HL-60 (cell line): Measurements from ENCODE around the gene PBXIP1.

Experiments used
- DNase-seq, 2 experiments: peaks; one replicate each; pipeline ENCODE4 v3.0.0-alpha.2; 2010 to 2020; ENCODE audit warnings: low read depth in 1 of 2, low spot score in 1 of 2
- H3K27ac ChIP-seq: fragments of 250-450 bp; sonication (Bioruptor Pico); replicated peaks from 2 replicates; pipeline ENCODE4 v1.5.1; 2020; ENCODE audit warnings: mild to moderate bottlenecking, moderate library complexity
- H3K27me3 ChIP-seq: fragments of 250-450 bp; sonication (Bioruptor Pico); 2 replicates; pipeline ENCODE4 v1.5.1; 2021; ENCODE audit warnings: mild to moderate bottlenecking, moderate library complexity; ENCODE audit not compliant: insufficient read depth, poor library complexity, severe bottlenecking
- H3K4me3 ChIP-seq: replicated peaks from 2 replicates; pipeline ENCODE4 v1.5.1; 2011; ENCODE audit warnings: mild to moderate bottlenecking, control low read depth, low read length; ENCODE audit not compliant: insufficient read depth
- CTCF ChIP-seq: IDR thresholded peaks from one replicate; pipeline ENCODE4 v1.5.1; 2011; ENCODE audit warnings: low read length, control low read depth, inconsistent platforms; ENCODE audit not compliant: insufficient read depth
- GABPA ChIP-seq: IDR thresholded peaks from 2 replicates; pipeline ENCODE4 v1.6.1; 2012; ENCODE audit warnings: low read depth
- POLR2AphosphoS5 ChIP-seq: IDR thresholded peaks from 2 replicates; pipeline ENCODE4 v1.6.1; 2012; ENCODE audit warnings: low read depth
- SPI1 ChIP-seq: IDR thresholded peaks from 2 replicates; pipeline ENCODE4 v1.6.1; 2012; ENCODE audit warnings: low read depth, mild to moderate bottlenecking, borderline replicate concordance
- TF ChIP-seq, protein P1 (sequence below): IDR thresholded peaks from 2 replicates; pipeline ENCODE4 v1.6.1; 2012; ENCODE audit warnings: low read depth; ENCODE audit not compliant: insufficient replicate concordance

The PBXIP1 gene

GRCh38 chr1:154952664-154953063, 3.2 kb downstream of the PBXIP1 start:
- TF ChIP-seq, protein P1, sequence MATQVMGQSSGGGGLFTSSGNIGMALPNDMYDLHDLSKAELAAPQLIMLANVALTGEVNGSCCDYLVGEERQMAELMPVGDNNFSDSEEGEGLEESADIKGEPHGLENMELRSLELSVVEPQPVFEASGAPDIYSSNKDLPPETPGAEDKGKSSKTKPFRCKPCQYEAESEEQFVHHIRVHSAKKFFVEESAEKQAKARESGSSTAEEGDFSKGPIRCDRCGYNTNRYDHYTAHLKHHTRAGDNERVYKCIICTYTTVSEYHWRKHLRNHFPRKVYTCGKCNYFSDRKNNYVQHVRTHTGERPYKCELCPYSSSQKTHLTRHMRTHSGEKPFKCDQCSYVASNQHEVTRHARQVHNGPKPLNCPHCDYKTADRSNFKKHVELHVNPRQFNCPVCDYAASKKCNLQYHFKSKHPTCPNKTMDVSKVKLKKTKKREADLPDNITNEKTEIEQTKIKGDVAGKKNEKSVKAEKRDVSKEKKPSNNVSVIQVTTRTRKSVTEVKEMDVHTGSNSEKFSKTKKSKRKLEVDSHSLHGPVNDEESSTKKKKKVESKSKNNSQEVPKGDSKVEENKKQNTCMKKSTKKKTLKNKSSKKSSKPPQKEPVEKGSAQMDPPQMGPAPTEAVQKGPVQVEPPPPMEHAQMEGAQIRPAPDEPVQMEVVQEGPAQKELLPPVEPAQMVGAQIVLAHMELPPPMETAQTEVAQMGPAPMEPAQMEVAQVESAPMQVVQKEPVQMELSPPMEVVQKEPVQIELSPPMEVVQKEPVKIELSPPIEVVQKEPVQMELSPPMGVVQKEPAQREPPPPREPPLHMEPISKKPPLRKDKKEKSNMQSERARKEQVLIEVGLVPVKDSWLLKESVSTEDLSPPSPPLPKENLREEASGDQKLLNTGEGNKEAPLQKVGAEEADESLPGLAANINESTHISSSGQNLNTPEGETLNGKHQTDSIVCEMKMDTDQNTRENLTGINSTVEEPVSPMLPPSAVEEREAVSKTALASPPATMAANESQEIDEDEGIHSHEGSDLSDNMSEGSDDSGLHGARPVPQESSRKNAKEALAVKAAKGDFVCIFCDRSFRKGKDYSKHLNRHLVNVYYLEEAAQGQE, result no peak
- Histone ChIP-seq H3K27ac (no peak overlapping the region), H3K27me3 (no peaks in the 10 kb centered on the region), H3K4me3 (no peak overlapping the region)
- no peak for DNase-seq

- DNase-seq, result no peak
- Histone ChIP-seq H3K27ac (no peak overlapping the region), H3K27me3 (no peaks in the 10 kb centered on the region), H3K4me3 (no peak overlapping the region)
- no peak for TF ChIP-seq GABPA
- no peak for TF ChIP-seq SPI1
- no peak for TF ChIP-seq POLR2AphosphoS5
- TF ChIP-seq, protein P1, result no peak
- no peak for TF ChIP-seq CTCF
Measured at GRCh38 chr1:154951901-154952657, 3.8 kb downstream of the PBXIP1 start.

DNA sequence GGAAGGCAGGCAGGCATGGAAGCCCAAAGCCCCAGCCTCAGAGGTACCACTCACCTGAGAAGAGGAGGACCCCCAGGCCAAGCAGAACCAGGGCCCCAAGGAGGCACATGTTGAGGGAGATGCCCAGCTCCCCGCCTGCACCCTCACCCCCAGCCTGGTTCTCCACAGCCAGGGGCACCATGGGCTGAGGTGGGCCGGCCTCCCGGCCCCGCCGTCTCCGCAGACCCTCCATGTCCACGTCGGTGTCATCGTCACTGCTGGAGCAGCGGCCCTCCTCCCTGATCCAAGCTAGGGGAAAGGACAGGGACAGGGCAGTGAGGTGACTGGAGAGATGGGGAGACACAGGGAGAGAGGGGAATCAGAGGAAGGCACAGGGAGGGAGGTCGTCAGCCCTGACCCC, 7.8 kb downstream of the PBXIP1 start:
- Histone ChIP-seq H3K27me3 (no peaks in the 10 kb centered on the region), H3K4me3 (no peak overlapping the region), H3K27ac (no peak overlapping the region)
- DNase-seq, result no peak
- TF ChIP-seq GABPA (no peak), SPI1 (no peak), CTCF (no peak), POLR2AphosphoS5 (no peak)
- TF ChIP-seq, protein P1, result no peak
